ENCODE results near the gene TEC. TPM values are rescaled to one million over a fixed set of nuclear protein-coding genes. Genes with fewer than 3 reads are reported as not detected.
A peak's percentile ranks its signal among the peaks of the same experiment; 100 is the strongest.

The TEC gene
- total and polyA plus RNA-seq, 9 of the 15 experiments (the other 6 are each of a cell fraction or from before 2014, with no cell fraction given): 5.3 to 14.7 (median 8.8) TPM

GRCh38 chr4:48212165-48212564 is 57.5 kb downstream of the TEC start (continued):
- no peak for TF ChIP-seq CGGBP1 (CRISPR knock-in tag; IDR thresholded peaks at IDR 0.05)
- TF ChIP-seq CLOCK (CRISPR knock-in tag; IDR thresholded peaks at IDR 0.05; ENCODE audit: borderline replicate concordance): no peak
- no peak for TF ChIP-seq HMG20A (CRISPR knock-in tag; conservative IDR thresholded peaks at IDR 0.05)
- no peak for TF ChIP-seq ZNF77 (CRISPR knock-in tag; IDR thresholded peaks at IDR 0.05)
- no peak for TF ChIP-seq ZNF583 (CRISPR knock-in tag; IDR thresholded peaks at IDR 0.05)
- TF ChIP-seq ZNF57 (CRISPR knock-in tag; IDR thresholded peaks at IDR 0.05): no peak
- no peak for TF ChIP-seq NFIC (IDR thresholded peaks at IDR 0.05)
- no peak for TF ChIP-seq MCM2 (IDR thresholded peaks at IDR 0.05; ENCODE audit: low read depth)
- no peak for TF ChIP-seq DLX4 (CRISPR knock-in tag; IDR thresholded peaks at IDR 0.05)
- no peak for TF ChIP-seq CHD4 (IDR thresholded peaks at IDR 0.05; ENCODE audit: insufficient read depth, insufficient replicate concordance, low read depth, low read length, poor library complexity, severe bottlenecking)
- peak; percentile 62; the same call in 1 of the 2 replicates for TF ChIP-seq SMAD4 (CRISPR knock-in tag; conservative IDR thresholded peaks at IDR 0.05)
- no peak for TF ChIP-seq HDAC3 (IDR thresholded peaks at IDR 0.05; ENCODE audit: borderline replicate concordance, partially characterized antibody)
- TF ChIP-seq ATF6 (CRISPR knock-in tag; IDR thresholded peaks at IDR 0.05): no peak
- no peak for TF ChIP-seq CREB3 (tag; conservative IDR thresholded peaks at IDR 0.05; ENCODE audit: low read depth)
- no peak for TF ChIP-seq ZNF561 (CRISPR knock-in tag; conservative IDR thresholded peaks at IDR 0.05)
- no peak for TF ChIP-seq YY1 (IDR thresholded peaks at IDR 0.05; ENCODE audit: borderline replicate concordance in 1 of 3, control insufficient read depth in 1 of 3, extremely low read depth in 1 of 3, insufficient read depth in 3 of 3, insufficient read length in 1 of 3, insufficient replicate concordance in 2 of 3, low read depth in 1 of 3, low read length in 2 of 3)
- TF ChIP-seq ZNF239 (CRISPR knock-in tag; IDR thresholded peaks at IDR 0.05): no peak
- no peak for TF ChIP-seq EWSR1 (IDR thresholded peaks at IDR 0.05; ENCODE audit: borderline replicate concordance, low read depth, partially characterized antibody)
- no peak for TF ChIP-seq RBM34 (IDR thresholded peaks at IDR 0.05; ENCODE audit: borderline replicate concordance, insufficient read depth, low read length)
- TF ChIP-seq ZNF212 (CRISPR knock-in tag; IDR thresholded peaks at IDR 0.05): no peak
- TF ChIP-seq ZNF12 (CRISPR knock-in tag; IDR thresholded peaks at IDR 0.05): no peak
- no peak for TF ChIP-seq HES1 (IDR thresholded peaks at IDR 0.05; ENCODE audit: low read depth)

Data from K562 (cell line).